NCI-H446 (cell line): ENCODE measurements around the gene NUP188.

Experiments
- DNase-seq, 2 experiments: peaks; one replicate each; lab custom pipeline; 2025; lab: John Stamatoyannopoulos, UW

Gene NUP188

GRCh38 chr9:128913995-128914772 is 33.3 kb upstream of the NUP188 start:
- no peak for DNase-seq

GRCh38 chr9:128916204-128916603 is 31.3 kb upstream of the NUP188 start:
- DNase-seq: no peak

- DNase-seq: no peak
Measured at GRCh38 chr9:128916745-128917144, 30.8 kb upstream of the NUP188 start.

- DNase-seq: peak; percentile 37 to 74
Measured at GRCh38 chr9:128917151-128917849, 30.2 kb upstream of the NUP188 start.

GRCh38 chr9:128918921-128919320 is 28.6 kb upstream of the NUP188 start:
- no peak for DNase-seq

- DNase-seq: no peak
Measured at GRCh38 chr9:128919402-128920089, 28.0 kb upstream of the NUP188 start.

- peak; percentile 3 to 72 for DNase-seq
Measured at GRCh38 chr9:128920381-128921058, 27.0 kb upstream of the NUP188 start, which contains the start of gene PHYHD1. TSS of gene PHYHD1 (plus strand) at chr9:128920982. CDS start at chr9:128922324, 1,342 bp downstream.

GRCh38 chr9:128921881-128922763 is 25.4 kb upstream of the NUP188 start:
- DNase-seq: no peak

- no peak for DNase-seq
Measured at GRCh38 chr9:128923493-128923883, 24.0 kb upstream of the NUP188 start.

GRCh38 chr9:128927731-128928411 is 19.6 kb upstream of the NUP188 start:
- peak in 1 of 2 experiments; percentile 45 for DNase-seq

- no peak for DNase-seq
Measured at GRCh38 chr9:128928624-128929023, 18.9 kb upstream of the NUP188 start.

GRCh38 chr9:128929560-128929959 is 17.9 kb upstream of the NUP188 start:
- DNase-seq: no peak

- no peak for DNase-seq
Measured at GRCh38 chr9:128933731-128934130, 13.8 kb upstream of the NUP188 start.

- DNase-seq: no peak
Measured at GRCh38 chr9:128936171-128936865, 11.2 kb upstream of the NUP188 start.

- DNase-seq: no peak
Measured at GRCh38 chr9:128937310-128938165, 10.0 kb upstream of the NUP188 start.

- DNase-seq: no peak
Measured at GRCh38 chr9:128940271-128940921, 7.1 kb upstream of the NUP188 start.

GRCh38 chr9:128940946-128941755 is 6.3 kb upstream of the NUP188 start:
- DNase-seq: no peak
